Ovary (tissue), 3 donors: ENCODE data around the gene JAM2.

Experiments
- POLR2A ChIP-seq: fragments of 450-650 bp; IDR thresholded peaks from one replicate; pipeline ENCODE4 v1.6.1; 2017; ENCODE audit warnings: antibody characterized with exemption, mild to moderate bottlenecking, moderate library complexity
- TF ChIP-seq, protein P1 (sequence below), 3 donors: fragments of 450-650 bp in 2 of 3; fragments of 200-600 bp in 1 of 3; IDR thresholded peaks; one replicate each; pipeline versions ENCODE4 v1.5.1 to v1.8.0; 2016 to 2022; ENCODE audit warnings: antibody characterized with exemption in 3 of 3, mild to moderate bottlenecking in 1 of 3
- donor health status: DM: no; HTN: no; CAD: no.

DNA sequence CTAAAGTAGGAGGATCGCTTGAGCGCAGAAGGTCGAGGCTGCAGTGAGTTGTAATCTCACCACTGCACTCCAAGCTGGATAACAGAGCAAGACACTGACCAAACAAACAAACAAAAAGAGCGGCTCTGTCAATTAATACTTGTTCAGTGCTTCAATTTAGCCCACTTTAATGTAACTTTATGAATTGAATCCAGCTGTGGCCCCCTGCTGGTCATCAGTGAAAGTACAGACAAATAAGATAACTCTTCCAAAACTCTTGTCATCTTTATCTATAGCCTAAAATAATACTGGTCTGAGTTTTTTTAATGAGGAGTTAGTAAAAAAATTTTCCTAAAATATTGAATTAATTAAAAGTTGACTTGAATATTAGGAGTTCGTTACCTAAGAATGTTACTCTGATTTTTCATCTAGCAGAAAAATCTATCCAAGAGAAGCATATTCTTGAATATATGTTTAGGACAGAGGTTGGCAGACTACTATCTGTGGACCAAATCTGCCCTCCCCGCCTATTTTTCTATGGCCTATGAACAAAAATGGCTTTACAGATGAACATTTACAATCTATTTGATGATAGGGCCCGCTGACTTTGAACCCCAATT lies 69.5 kb downstream of the JAM2 start:
- TF ChIP-seq, protein P1, sequence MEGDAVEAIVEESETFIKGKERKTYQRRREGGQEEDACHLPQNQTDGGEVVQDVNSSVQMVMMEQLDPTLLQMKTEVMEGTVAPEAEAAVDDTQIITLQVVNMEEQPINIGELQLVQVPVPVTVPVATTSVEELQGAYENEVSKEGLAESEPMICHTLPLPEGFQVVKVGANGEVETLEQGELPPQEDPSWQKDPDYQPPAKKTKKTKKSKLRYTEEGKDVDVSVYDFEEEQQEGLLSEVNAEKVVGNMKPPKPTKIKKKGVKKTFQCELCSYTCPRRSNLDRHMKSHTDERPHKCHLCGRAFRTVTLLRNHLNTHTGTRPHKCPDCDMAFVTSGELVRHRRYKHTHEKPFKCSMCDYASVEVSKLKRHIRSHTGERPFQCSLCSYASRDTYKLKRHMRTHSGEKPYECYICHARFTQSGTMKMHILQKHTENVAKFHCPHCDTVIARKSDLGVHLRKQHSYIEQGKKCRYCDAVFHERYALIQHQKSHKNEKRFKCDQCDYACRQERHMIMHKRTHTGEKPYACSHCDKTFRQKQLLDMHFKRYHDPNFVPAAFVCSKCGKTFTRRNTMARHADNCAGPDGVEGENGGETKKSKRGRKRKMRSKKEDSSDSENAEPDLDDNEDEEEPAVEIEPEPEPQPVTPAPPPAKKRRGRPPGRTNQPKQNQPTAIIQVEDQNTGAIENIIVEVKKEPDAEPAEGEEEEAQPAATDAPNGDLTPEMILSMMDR (IDR thresholded peaks at IDR 0.05): peak; percentile 60 to 69 (median 66)
- TF ChIP-seq POLR2A: no peak
